Measurements from ENCODE around the gene CLDN7. TPM values are rescaled to one million over a fixed set of nuclear protein-coding genes. Genes with fewer than 3 reads are reported as not detected.

CLDN7 gene
- total RNA-seq, 2 experiments from 2014 or later, result 0.32 TPM; not detected in 1

DNA sequence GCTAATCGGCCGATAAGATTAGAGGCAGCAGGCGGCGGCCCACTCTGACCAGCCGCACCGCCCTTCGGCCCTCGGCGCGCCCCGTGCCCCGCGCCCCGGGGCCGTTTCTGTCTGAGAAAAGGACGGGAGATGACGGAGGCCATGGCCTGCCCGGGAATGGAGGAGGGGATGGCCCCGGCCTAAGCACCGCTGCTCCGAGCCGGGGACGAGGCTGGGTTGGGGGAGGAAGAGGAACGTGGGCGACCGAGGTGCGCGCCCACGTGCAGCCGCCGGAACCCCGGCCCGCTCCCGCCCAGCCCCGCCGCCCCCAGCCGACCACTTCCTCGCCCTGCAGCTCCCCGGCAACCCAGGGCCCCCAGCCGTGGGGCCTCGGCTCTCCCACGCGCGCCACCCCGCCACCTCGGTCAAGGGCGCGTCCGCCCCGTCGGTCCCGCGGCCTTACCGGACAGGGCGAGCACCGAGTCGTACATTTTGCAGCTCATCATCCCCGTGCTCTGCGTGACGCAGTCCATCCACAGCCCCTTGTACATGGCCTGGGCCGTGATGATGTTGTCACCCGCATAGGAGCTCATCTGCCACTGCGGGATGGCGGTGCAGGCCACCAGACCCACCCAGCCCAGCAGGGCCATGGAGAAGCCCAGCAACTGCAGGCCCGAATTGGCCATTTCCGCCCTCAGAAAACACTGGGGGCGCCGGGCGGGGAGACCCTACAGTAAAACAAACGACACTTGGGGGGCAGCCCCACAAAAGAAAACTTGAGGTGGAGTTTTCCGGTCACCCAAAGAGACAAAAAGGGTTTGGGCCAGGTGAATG is 693 bp downstream of the CLDN7 start:
- no TSS peak for BruUV-seq (replicated peaks)
- Histone ChIP-seq H3K9me2 (ENCODE audit: insufficient read depth, low read length) (no peaks in the 10 kb centered on the region), H3K9me3 (ENCODE audit: low read length) (no peaks in the 10 kb centered on the region), H4K20me1 (ENCODE audit: insufficient read depth, low read length) (no peaks in the 10 kb centered on the region), H3K79me2 (ENCODE audit: insufficient read depth, low read depth, low read length) (no peaks in the 10 kb centered on the region), H3K4me3 (ENCODE audit: low read depth, low read length, poor library complexity, severe bottlenecking) (no peak overlapping the region), H3K4me1 (ENCODE audit: insufficient read depth, low read length, poor library complexity, severe bottlenecking) (peaks cover 17% of the 10 kb centered on the region), H3K36me3 (ENCODE audit: insufficient read depth, low read length) (peaks cover 24% of the 10 kb centered on the region), H2AFZ (ENCODE audit: low read length) (no peak overlapping the region), H3K27ac (ENCODE audit: low read depth, low read length, poor library complexity, severe bottlenecking) (no peak overlapping the region), H3K4me2 (ENCODE audit: low read length) (no peak overlapping the region; the same call in 1 of the 2 replicates)
- no peak for DNase-seq (ENCODE audit: low spot score)
- POLR2A ChIA-PET, result interaction anchor here (0.6 kb wide), 1 partner anchor 274 kb away, joined by 3 read pairs; no protein-coding TSS in a partner anchor
- TF ChIP-seq, protein P1, sequence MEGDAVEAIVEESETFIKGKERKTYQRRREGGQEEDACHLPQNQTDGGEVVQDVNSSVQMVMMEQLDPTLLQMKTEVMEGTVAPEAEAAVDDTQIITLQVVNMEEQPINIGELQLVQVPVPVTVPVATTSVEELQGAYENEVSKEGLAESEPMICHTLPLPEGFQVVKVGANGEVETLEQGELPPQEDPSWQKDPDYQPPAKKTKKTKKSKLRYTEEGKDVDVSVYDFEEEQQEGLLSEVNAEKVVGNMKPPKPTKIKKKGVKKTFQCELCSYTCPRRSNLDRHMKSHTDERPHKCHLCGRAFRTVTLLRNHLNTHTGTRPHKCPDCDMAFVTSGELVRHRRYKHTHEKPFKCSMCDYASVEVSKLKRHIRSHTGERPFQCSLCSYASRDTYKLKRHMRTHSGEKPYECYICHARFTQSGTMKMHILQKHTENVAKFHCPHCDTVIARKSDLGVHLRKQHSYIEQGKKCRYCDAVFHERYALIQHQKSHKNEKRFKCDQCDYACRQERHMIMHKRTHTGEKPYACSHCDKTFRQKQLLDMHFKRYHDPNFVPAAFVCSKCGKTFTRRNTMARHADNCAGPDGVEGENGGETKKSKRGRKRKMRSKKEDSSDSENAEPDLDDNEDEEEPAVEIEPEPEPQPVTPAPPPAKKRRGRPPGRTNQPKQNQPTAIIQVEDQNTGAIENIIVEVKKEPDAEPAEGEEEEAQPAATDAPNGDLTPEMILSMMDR (conservative IDR thresholded peaks at IDR 0.05; ENCODE audit: low read length), result no peak
- no peak for TF ChIP-seq EZH2phosphoT487 (IDR thresholded peaks at IDR 0.05; ENCODE audit: borderline replicate concordance, low read depth, low read length)
- intact Hi-C loops (cut with micrococcal nuclease; ENCODE audit: unreplicated experiment), result no loop called here
- CTCF ChIA-PET (ENCODE audit: unreplicated experiment), result no interaction called here

DNA sequence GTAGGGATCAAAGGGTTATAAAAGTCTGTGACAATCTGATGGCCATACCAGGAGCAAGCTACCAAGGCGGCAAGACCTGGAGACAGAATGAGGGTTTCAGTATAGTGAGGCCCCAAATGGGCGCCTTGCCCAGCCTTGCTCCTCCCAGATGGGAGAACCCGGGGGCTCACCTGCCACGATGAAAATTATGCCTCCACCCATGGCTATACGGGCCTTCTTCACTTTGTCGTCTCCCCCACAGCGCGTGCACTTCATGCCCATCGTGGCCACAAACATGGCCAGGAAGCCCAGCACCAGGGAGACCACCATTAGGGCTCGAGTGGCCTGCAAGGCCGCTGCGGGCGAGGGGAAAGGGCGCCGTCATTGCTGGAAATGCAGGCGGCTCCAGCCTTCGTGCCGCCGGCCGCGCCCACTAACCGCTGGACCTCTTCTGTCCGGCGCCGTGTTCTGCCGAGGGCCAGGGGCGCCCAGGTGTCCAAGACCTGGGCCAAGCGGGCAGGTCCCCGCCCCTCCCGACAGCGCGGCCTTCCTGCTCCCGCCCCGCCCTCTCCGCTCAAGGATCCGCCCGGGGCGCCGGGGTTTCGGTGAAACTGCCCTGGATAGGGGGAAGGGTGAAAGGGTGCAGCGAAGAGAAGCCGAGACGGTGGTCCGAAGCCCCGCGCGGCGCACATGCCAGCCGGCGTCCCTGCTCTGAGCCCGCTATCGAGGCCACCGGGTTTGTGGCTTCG is 1.5 kb downstream of the CLDN7 start:
- Histone ChIP-seq H3K9me2 (ENCODE audit: insufficient read depth, low read length) (no peaks in the 10 kb centered on the region), H3K4me3 (ENCODE audit: low read depth, low read length, poor library complexity, severe bottlenecking) (no peak overlapping the region), H4K20me1 (ENCODE audit: insufficient read depth, low read length) (no peaks in the 10 kb centered on the region), H3K9me3 (ENCODE audit: low read length) (no peaks in the 10 kb centered on the region), H3K79me2 (ENCODE audit: insufficient read depth, low read depth, low read length) (no peaks in the 10 kb centered on the region), H3K27ac (ENCODE audit: low read depth, low read length, poor library complexity, severe bottlenecking) (no peak overlapping the region), H2AFZ (ENCODE audit: low read length) (no peak overlapping the region), H3K36me3 (ENCODE audit: insufficient read depth, low read length) (peaks cover 32% of the 10 kb centered on the region), H3K4me2 (ENCODE audit: low read length) (no peak overlapping the region; the same call in 1 of the 2 replicates), H3K4me1 (ENCODE audit: insufficient read depth, low read length, poor library complexity, severe bottlenecking) (peaks cover 17% of the 10 kb centered on the region)
- CTCF ChIA-PET (ENCODE audit: unreplicated experiment), result no interaction called here
- TF ChIP-seq, protein P1 (conservative IDR thresholded peaks at IDR 0.05; ENCODE audit: low read length), result no peak
- TF ChIP-seq EZH2phosphoT487 (IDR thresholded peaks at IDR 0.05; ENCODE audit: borderline replicate concordance, low read depth, low read length), result no peak
- intact Hi-C loops (cut with micrococcal nuclease; ENCODE audit: unreplicated experiment), result no loop called here
- POLR2A ChIA-PET, result no interaction called here
- no peak for DNase-seq (ENCODE audit: low spot score)
- no TSS peak for BruUV-seq (replicated peaks)
